SK-N-SH treated with all-trans-retinoic acid at 6 μM for 48 hours (cell line): ENCODE measurements around the gene PAK2.

ENCODE experiments used
- ATAC-seq: fragments of 200-7000 bp; cut with Tn5 transposase; 3 replicates; pipeline ENCODE4 v1.9.1; 2020; ENCODE audit warnings: mild to moderate bottlenecking, moderate library complexity
- ARNTL ChIP-seq: fragments of 450-650 bp; formaldehyde crosslinking; IDR thresholded peaks from 2 replicates; pipeline ENCODE4 v1.5.0; 2020; ENCODE audit warnings: low read depth, mild to moderate bottlenecking, moderate library complexity, borderline replicate concordance
- BACH2 ChIP-seq: fragments of 250-450 bp; sonication (Bioruptor Pico); IDR thresholded peaks from 2 replicates; pipeline ENCODE4 v1.9.0; 2021; ENCODE audit warnings: mild to moderate bottlenecking, borderline replicate concordance
- CREB5 ChIP-seq: fragments of 250-450 bp; sonication (Bioruptor Pico); IDR thresholded peaks from 2 replicates; pipeline ENCODE4 v1.5.1; 2020; ENCODE audit warnings: low read depth, mild to moderate bottlenecking, moderate library complexity
- CSDC2 ChIP-seq: fragments of 250-450 bp; sonication (Bioruptor Pico); IDR thresholded peaks from 2 replicates; pipeline ENCODE4 v1.5.0; 2020; ENCODE audit warnings: mild to moderate bottlenecking, moderate library complexity
- ESRRG ChIP-seq: fragments of 250-450 bp; sonication (Bioruptor Pico); IDR thresholded peaks from 2 replicates; pipeline ENCODE4 v1.6.1; 2021; ENCODE audit warnings: mild to moderate bottlenecking
- GLIS3 ChIP-seq: fragments of 250-450 bp; sonication (Bioruptor Pico); IDR thresholded peaks from 2 replicates; pipeline ENCODE4 v1.5.0; 2020; ENCODE audit warnings: mild to moderate bottlenecking, moderate library complexity
- ISL1 ChIP-seq: fragments of 250-450 bp; sonication (Bioruptor Pico); IDR thresholded peaks from 2 replicates; pipeline ENCODE4 v2.1.2; 2022; ENCODE audit warnings: mild to moderate bottlenecking, moderate library complexity
- OSR1 ChIP-seq: fragments of 250-450 bp; sonication (Bioruptor Pico); IDR thresholded peaks from 2 replicates; pipeline ENCODE4 v1.8.0; 2022; ENCODE audit warnings: moderate library complexity, mild to moderate bottlenecking, inconsistent platforms
- POU6F1 ChIP-seq: fragments of 250-450 bp; sonication (Bioruptor Pico); IDR thresholded peaks from 2 replicates; pipeline ENCODE4 v1.8.0; 2021; ENCODE audit warnings: low read depth, mild to moderate bottlenecking, moderate library complexity, borderline replicate concordance
- SNAI2 ChIP-seq: fragments of 250-450 bp; sonication (Bioruptor Pico); IDR thresholded peaks from 2 replicates; pipeline ENCODE4 v1.5.0; 2020; ENCODE audit warnings: mild to moderate bottlenecking, moderate library complexity
- TCF4 ChIP-seq: fragments of 250-450 bp; sonication (Bioruptor Pico); IDR thresholded peaks from 2 replicates; pipeline ENCODE4 v1.8.0; 2021; ENCODE audit warnings: mild to moderate bottlenecking, moderate library complexity, borderline replicate concordance
- TOX ChIP-seq: fragments of 250-450 bp; sonication (Bioruptor Pico); IDR thresholded peaks from 2 replicates; pipeline ENCODE4 v1.8.0; 2021; ENCODE audit warnings: mild to moderate bottlenecking, moderate library complexity, borderline replicate concordance
- TSHZ2 ChIP-seq: fragments of 250-450 bp; sonication (Bioruptor Pico); IDR thresholded peaks from 2 replicates; pipeline ENCODE4 v1.5.0; 2020; ENCODE audit warnings: mild to moderate bottlenecking, moderate library complexity
- ZC3H10 ChIP-seq: fragments of 250-450 bp; sonication (Bioruptor Pico); IDR thresholded peaks from 2 replicates; pipeline ENCODE4 v1.5.1; 2021; ENCODE audit warnings: mild to moderate bottlenecking, moderate library complexity
- ZFP3 ChIP-seq: fragments of 250-450 bp; sonication (Bioruptor Pico); IDR thresholded peaks from 2 replicates; pipeline ENCODE4 v1.5.0; 2020; ENCODE audit warnings: mild to moderate bottlenecking, moderate library complexity
- ZFP30 ChIP-seq: fragments of 450-650 bp; formaldehyde crosslinking; IDR thresholded peaks from 2 replicates; pipeline ENCODE4 v1.5.0; 2022; ENCODE audit warnings: mild to moderate bottlenecking, moderate library complexity
- ZNF565 ChIP-seq: fragments of 450-650 bp; formaldehyde crosslinking; conservative IDR thresholded peaks from 2 replicates; pipeline ENCODE4 v1.5.0; 2020; ENCODE audit warnings: low read depth, mild to moderate bottlenecking, moderate library complexity
- ZNF70 ChIP-seq: fragments of 450-650 bp; formaldehyde crosslinking; IDR thresholded peaks from 2 replicates; pipeline ENCODE4 v1.5.0; 2020; ENCODE audit warnings: mild to moderate bottlenecking, moderate library complexity
- ZNF8 ChIP-seq: fragments of 450-650 bp; formaldehyde crosslinking; IDR thresholded peaks from 2 replicates; pipeline ENCODE4 v1.5.0; 2020; ENCODE audit warnings: mild to moderate bottlenecking, moderate library complexity
- TF ChIP-seq, protein P1 (sequence below): fragments of 250-450 bp; sonication (Bioruptor Pico); IDR thresholded peaks from 2 replicates; pipeline ENCODE4 v1.5.1; 2021; ENCODE audit warnings: mild to moderate bottlenecking, moderate library complexity

PAK2 gene

GRCh38 chr3:196756732-196757131, 17.1 kb downstream of the PAK2 start:
- ATAC-seq, result no peak
- TF ChIP-seq ZFP3 (no peak), ZNF565 (no peak), TOX (CRISPR knock-in tag) (no peak), BACH2 (CRISPR knock-in tag) (no peak), TCF4 (CRISPR knock-in tag) (no peak), ARNTL (CRISPR knock-in tag) (no peak), ZFP30 (no peak), ZC3H10 (no peak), SNAI2 (CRISPR knock-in tag) (no peak), ESRRG (no peak), GLIS3 (no peak), CSDC2 (CRISPR knock-in tag) (no peak)

- TF ChIP-seq CREB5 (CRISPR knock-in tag) (peak; percentile 53; the same call in 1 of the 2 replicates), ISL1 (CRISPR knock-in tag) (0 out of 2 replicates have a peak, but pooled peaks have one; percentile 35), TSHZ2 (CRISPR knock-in tag) (no peak)
- TF ChIP-seq, all 23 proteins: peak for 2
- ATAC-seq, result peak; percentile 84
Observed at GRCh38 chr3:196757876-196758739, 18.5 kb downstream of the PAK2 start.

DNA sequence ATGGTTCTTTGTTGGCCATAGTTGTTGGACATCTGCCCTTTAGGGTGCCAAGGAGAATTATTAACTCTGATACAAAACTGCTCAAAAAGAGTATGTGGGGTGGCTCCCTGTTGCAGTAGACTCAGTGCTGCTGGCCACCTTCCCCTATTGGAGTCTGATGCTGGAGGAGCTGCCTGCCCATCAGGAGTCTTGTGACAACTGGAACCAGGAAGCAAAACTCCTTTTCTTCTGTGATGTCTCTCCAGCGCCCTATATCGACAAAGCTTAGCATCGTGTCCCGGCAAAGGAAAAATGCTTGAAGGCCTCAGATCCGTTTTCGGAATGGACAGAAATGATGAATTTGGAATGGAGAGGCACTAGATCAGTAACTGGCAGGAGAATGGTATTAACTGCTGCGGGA, 23.5 kb downstream of the PAK2 start:
- ATAC-seq, result no peak
- TF ChIP-seq TCF4 (CRISPR knock-in tag) (no peak), TOX (CRISPR knock-in tag) (no peak), CSDC2 (CRISPR knock-in tag) (no peak), ZNF70 (CRISPR knock-in tag) (no peak), ARNTL (CRISPR knock-in tag) (no peak), OSR1 (CRISPR knock-in tag) (no peak), BACH2 (CRISPR knock-in tag) (no peak), ZFP3 (no peak), TSHZ2 (CRISPR knock-in tag) (no peak), SNAI2 (CRISPR knock-in tag) (no peak), CREB5 (CRISPR knock-in tag) (no peak), ESRRG (no peak), POU6F1 (CRISPR knock-in tag) (no peak), ZNF8 (CRISPR knock-in tag) (no peak), GLIS3 (no peak)
- TF ChIP-seq, protein P1, sequence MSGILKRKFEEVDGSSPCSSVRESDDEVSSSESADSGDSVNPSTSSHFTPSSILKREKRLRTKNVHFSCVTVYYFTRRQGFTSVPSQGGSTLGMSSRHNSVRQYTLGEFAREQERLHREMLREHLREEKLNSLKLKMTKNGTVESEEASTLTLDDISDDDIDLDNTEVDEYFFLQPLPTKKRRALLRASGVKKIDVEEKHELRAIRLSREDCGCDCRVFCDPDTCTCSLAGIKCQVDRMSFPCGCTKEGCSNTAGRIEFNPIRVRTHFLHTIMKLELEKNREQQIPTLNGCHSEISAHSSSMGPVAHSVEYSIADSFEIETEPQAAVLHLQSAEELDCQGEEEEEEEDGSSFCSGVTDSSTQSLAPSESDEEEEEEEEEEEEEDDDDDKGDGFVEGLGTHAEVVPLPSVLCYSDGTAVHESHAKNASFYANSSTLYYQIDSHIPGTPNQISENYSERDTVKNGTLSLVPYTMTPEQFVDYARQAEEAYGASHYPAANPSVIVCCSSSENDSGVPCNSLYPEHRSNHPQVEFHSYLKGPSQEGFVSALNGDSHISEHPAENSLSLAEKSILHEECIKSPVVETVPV (CRISPR knock-in tag), result no peak
- TF ChIP-seq, all 23 proteins: peak for 0
